CD4-positive, alpha-beta T cell treated with Interleukin-17A for 1 hour (primary cell): ENCODE measurements around the gene HNRNPC.
"Not testable (repeated sequence)": the region's sequence is repeated elsewhere in the genome, so short reads cannot be mapped to it uniquely, and the experiment has no call there.

Source experiments
- DNase-seq: peaks from one replicate; pipeline ENCODE4 v3.0.0-alpha.2; 2020

HNRNPC gene

DNA sequence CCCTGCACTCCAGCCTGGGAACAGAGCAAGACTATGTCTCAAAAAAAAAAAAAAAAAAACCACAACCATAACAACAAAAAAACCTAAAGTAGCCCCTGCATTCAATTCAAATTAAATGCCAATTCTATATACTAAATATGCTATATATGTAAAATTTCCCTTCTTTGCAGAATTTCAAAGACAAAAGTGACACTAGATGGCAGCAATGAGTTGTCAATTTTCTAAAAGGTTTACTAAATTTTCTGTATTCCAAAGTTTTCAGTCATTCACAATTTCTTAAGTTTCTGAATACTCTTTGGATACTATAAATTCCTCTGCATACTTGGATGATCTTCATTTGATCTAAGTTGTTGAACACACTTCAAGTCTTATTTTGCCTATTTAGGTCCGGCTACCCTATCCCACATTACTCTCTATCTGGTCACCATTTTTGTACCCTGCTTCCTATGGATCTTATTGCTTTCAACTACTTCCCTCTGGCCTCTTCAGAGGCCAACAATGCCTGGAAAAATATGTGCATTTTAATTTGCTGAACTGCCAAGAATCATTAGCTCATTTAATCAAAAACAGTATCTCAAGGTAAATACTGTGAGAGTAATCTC is 27.9 kb downstream of the HNRNPC start:
- peak; percentile 56 for DNase-seq

GRCh38 chr14:21240417-21240816 is 28.8 kb downstream of the HNRNPC start:
- no peak for DNase-seq

GRCh38 chr14:21238823-21239518 is 30.3 kb downstream of the HNRNPC start:
- no peak for DNase-seq

- DNase-seq: no peak
Measured at GRCh38 chr14:21236948-21237797, 32.1 kb downstream of the HNRNPC start.

- DNase-seq: no peak
Measured at GRCh38 chr14:21234112-21234511, 35.1 kb downstream of the HNRNPC start.

DNA sequence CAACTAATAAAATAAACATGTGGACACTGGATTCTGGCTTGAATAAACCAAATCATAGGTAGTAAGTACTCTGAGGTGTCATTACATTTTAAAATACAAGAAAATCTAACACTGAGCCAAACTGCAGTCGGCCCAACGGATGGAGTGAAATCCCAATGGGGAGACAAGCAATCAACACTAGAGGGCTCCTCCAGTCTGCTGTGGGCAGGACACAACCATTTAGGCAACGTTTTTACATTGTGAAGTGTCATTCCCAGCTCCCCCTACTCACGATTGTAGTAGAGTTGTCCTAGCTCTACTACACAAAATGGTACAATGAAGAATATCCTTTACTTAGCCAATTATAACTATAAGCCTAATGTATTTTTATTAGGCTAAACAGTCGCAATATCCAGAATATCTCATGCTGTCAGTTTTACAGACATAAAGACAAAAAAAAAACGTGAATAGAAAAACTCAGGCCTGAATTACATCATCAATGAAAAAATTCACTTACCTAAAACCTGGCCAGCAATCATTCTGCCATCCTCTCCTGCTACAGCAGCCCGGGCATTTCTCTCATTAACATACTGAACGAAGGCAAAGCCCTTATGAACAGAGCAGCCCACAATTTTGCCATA is 35.7 kb downstream of the HNRNPC start:
- DNase-seq: peak; percentile 51

DNA sequence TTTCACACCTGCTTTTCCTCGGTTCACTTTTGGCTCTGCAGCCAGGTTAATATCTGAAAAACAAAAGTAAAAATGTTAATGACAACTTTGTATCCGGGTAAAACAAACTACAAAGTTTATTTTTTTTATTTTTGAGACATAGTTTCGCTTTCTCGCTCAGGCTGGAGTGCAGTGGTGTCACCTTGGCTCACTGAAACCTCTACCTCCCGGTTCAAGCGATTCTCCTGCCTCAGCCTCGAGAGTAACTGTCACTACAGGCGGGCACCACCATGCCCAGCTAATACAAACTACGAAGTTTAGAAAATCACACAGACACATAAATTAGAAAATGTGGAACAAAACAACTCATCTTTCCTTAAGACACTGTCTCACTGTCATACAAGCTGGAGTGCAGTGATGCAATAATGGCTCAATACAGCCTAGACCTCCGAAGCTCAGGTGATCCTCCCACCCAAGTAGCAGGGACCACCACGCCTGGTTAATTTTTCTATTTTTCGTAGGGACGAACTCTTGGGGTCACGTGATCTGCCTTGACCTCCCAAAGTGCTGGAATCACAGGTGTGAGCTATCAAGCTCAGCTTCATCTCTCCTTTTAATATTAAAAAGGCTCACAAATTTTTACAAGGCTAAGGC is 38.1 kb downstream of the HNRNPC start:
- peak; percentile 68 for DNase-seq

DNA sequence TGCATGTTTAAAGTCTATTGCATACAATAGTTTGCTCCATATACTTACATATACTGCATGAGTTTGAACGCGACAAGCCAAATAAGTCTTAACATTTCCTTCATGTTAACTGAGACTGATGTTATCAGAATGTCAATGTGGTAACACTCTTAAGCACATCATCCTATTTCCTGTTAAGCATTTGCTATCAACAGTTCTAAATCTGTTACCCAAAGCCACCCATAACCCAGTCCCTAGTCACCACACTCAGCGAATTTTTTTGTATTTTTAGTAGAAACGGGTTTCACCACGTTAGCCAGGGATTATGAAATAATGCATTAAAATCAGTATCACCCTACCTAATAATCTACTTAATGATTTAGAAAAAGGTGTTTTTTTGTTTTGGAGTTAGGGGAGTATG is 39.4 kb downstream of the HNRNPC start:
- DNase-seq: peak; percentile 73

GRCh38 chr14:21227981-21228380 is 41.3 kb downstream of the HNRNPC start:
- DNase-seq: no peak

- no peak for DNase-seq
Measured at GRCh38 chr14:21227150-21227549, 42.1 kb downstream of the HNRNPC start.

DNA sequence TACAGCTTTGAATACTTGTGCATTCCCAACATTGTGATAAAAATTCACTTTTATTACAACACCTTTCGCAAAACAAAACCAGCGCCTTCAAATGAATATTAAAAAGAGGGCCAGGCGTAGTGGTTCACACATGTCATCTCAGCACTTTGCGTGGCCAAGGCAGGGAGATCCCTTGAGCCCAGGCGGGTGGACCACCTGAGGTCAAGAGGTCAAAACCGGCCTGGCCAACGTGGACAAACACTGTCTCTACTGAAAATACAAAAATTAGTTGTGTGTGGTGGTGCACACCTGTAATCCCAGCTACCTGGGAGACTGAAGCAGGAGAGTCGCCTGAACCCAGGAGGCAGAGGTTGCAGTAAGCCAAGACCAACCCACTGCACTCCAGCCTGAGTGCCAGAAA is 42.8 kb downstream of the HNRNPC start:
- no peak for DNase-seq

GRCh38 chr14:21225164-21225563 is 44.1 kb downstream of the HNRNPC start:
- not testable (repeated sequence) for DNase-seq

DNA sequence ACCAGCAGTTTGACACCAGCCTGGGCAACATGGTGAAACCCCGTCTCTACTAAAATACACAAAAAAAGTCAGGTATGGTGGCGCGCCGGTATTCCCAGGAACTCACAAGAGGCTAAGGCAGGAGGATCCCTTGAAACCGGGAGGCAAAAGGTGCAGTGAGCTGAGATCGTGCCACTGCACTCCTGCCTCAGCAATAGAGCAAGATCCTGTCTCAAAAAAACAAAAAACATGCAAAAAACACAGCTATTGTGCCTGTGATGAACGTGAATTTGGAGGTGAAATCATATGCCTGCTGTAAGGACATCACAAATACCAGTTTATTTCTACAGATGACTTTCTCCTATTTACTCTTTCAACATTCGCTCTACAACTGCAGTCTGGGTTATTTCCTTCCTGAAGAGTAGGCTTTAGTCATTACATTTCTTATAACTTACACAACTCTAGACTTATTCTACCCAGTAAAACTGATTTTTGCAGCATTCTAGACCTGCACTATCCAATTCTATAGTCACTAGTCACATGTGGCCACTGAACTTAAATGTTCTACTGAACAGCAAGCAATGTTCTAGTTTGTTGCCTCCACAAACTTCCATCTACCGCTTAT is 48.3 kb downstream of the HNRNPC start:
- DNase-seq: no peak

DNA sequence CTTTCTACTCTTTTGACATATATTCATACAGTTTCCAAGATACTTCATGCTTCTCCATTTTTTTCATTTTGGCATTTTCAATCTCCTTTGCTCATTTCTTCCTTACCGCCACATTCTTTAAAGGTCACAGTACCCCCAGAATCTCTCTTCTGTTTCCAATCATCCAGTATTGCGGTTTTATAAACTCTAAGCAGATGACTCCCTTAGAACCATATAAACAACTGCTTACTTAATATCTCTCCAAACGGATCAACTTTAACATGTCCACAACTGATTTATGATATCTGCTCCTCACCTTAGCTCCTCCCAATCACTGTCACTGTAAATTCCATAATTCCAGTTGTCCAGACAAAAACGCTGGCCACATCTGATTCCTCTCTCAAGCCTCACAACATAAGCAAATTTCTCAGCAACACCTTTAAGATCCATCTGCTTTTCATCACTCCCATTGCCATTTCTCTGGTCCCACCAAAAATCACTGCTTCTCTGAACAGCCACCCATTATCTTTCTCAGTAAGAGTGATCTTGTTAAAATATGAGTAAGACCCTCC is 49.6 kb downstream of the HNRNPC start:
- no peak for DNase-seq

GRCh38 chr14:21219120-21219519 is 50.1 kb downstream of the HNRNPC start:
- no peak for DNase-seq

- no peak for DNase-seq
Measured at GRCh38 chr14:21215879-21216251, 53.4 kb downstream of the HNRNPC start.

DNA sequence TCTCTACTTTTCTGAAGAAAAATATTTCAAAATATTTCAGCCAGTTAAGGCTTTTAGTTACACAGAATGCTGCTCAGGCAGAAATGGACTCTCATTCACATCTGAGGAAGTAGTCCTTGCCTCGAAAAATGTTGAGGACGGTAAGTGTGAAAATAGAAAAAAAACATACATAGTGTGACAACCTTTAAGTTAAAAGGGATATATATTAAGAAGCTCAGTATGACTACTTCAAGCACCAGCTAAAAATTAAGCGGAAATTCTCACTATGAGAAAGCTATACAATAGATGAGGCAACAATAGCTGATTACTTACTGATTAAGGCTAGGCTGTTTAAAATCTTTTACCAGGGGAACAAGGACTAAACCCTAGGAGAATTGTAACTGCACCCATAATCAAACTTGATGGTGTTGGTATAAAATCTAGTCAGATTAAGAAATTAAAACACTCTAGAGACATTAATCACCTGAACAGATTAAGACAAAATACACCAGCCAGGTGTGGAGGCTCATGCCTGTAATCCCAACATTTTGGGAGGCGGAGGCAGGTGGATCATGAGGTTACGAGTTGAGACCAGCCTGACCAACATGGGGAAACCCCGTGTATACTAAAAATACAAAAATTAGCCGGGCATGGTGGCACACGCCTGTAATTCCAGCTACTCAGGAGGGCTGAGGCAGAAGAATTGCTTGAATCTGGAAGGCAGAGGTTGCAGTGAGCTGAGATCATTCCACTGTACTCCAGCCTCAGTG is 53.9 kb downstream of the HNRNPC start:
- no peak for DNase-seq

GRCh38 chr14:21213652-21214051 is 55.6 kb downstream of the HNRNPC start:
- DNase-seq: no peak

DNA sequence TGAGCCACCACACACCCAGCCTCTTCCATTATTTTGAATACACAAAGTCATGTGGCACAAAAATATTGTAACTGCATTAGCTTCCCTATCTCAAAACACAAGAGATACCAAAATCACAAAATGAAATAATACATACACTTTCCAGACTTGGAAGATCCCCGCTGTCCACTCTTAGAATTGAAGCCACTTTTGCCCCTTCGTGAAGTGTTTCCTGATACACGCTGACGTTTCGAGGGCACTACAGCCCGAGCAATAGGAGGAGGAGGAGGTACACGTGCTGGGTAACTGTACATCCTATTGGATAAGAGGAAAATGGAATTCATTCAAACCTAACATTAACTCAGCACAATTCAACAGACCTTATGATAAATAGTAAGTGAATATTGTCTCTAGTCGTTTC is 56.4 kb downstream of the HNRNPC start:
- not testable (repeated sequence) for DNase-seq

DNA sequence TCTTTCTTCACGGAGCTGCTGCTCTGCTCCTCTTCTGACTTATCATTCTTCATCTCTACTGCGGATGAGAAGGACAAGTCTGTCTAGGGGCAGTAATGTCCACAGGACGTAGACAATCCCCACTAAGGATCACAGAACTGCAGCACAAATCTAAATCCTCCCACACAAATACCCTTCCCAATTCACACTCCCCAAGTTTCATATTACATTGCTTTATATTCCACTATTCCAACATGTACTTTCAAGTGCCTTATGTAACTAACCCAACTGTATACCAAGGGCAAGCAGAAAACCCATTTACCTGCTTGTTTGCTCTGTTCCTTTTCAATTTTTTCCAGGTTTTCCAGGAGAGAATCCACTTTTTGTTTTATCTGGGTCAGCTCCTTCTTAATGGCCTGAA is 57.7 kb downstream of the HNRNPC start:
- no peak for DNase-seq

DNA sequence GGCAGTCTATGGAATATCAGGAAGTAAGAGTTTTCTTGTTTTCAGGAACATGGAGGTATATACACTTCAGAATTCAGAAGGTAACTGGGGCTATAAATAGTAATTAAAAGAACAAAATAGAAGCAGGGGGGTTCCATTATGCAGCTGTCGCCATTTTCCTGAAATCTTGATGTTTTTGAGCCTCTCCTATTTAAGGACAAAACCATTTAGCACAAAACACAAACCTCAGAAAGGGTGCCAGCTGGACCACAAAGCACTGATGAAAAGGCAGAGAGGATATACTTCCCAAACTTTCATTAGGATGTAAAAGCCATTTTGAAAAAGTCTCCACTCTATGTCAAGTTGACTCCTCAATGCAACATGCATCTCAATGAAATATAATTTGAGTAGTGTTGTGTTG is 59.2 kb downstream of the HNRNPC start:
- no peak for DNase-seq

GRCh38 chr14:21209185-21209584 is 60.1 kb downstream of the HNRNPC start:
- DNase-seq: no peak
